ENCODE results near the gene TNFRSF11A.

Gene TNFRSF11A

GRCh38 chr18:62312851-62313250 lies 12.3 kb upstream of the TNFRSF11A start:
- Histone ChIP-seq H3K4me1 (ENCODE audit: insufficient read depth, poor library complexity, severe bottlenecking) (no peaks in the 10 kb centered on the region), H3K27ac (ENCODE audit: poor library complexity, severe bottlenecking) (no peak overlapping the region), H3K36me3 (ENCODE audit: low read depth) (no peaks in the 10 kb centered on the region), H3K9me3 (ENCODE audit: severe bottlenecking) (no peaks in the 10 kb centered on the region), H3K4me3 (ENCODE audit: severe bottlenecking) (no peak overlapping the region), H3K27me3 (ENCODE audit: insufficient read depth, poor library complexity, severe bottlenecking) (no peaks in the 10 kb centered on the region)
- no peak for TF ChIP-seq CTCF (IDR thresholded peaks at IDR 0.05; ENCODE audit: poor library complexity, severe bottlenecking)
- DNase-seq (ENCODE audit: low spot score) (no peak), ATAC-seq (ENCODE audit: low read depth) (no peak)

- no peaks in the 10 kb centered on the region for H3K27me3 ChIP-seq (ENCODE audit: insufficient read depth, poor library complexity, severe bottlenecking)
- ATAC-seq (ENCODE audit: low read depth) (no peak), DNase-seq (ENCODE audit: low spot score) (no peak)
- no peaks in the 10 kb centered on the region for H3K36me3 ChIP-seq (ENCODE audit: low read depth)
- TF ChIP-seq CTCF (IDR thresholded peaks at IDR 0.05; ENCODE audit: poor library complexity, severe bottlenecking) = no peak
- H3K9me3 ChIP-seq (ENCODE audit: severe bottlenecking) = no peaks in the 10 kb centered on the region
- H3K27ac ChIP-seq (ENCODE audit: poor library complexity, severe bottlenecking) = no peak overlapping the region
- no peak overlapping the region for H3K4me3 ChIP-seq (ENCODE audit: severe bottlenecking)
- no peaks in the 10 kb centered on the region for H3K4me1 ChIP-seq (ENCODE audit: insufficient read depth, poor library complexity, severe bottlenecking)
Measured at GRCh38 chr18:62318228-62319180, 6.6 kb upstream of the TNFRSF11A start.

- DNase-seq (ENCODE audit: low spot score) = no peak
- Histone ChIP-seq H3K4me3 (ENCODE audit: severe bottlenecking) (no peak overlapping the region), H3K36me3 (ENCODE audit: low read depth) (no peaks in the 10 kb centered on the region), H3K9me3 (ENCODE audit: severe bottlenecking) (no peaks in the 10 kb centered on the region), H3K4me1 (ENCODE audit: insufficient read depth, poor library complexity, severe bottlenecking) (no peaks in the 10 kb centered on the region), H3K27ac (ENCODE audit: poor library complexity, severe bottlenecking) (no peak overlapping the region), H3K27me3 (ENCODE audit: insufficient read depth, poor library complexity, severe bottlenecking) (no peaks in the 10 kb centered on the region)
- ATAC-seq (ENCODE audit: low read depth) = no peak
- TF ChIP-seq CTCF (IDR thresholded peaks at IDR 0.05; ENCODE audit: poor library complexity, severe bottlenecking) = no peak
Measured at GRCh38 chr18:62321201-62321600, 3.9 kb upstream of the TNFRSF11A start.

- Histone ChIP-seq H3K4me1 (ENCODE audit: insufficient read depth, poor library complexity, severe bottlenecking) (no peaks in the 10 kb centered on the region), H3K4me3 (ENCODE audit: severe bottlenecking) (no peak overlapping the region), H3K9me3 (ENCODE audit: severe bottlenecking) (no peaks in the 10 kb centered on the region), H3K36me3 (ENCODE audit: low read depth) (no peaks in the 10 kb centered on the region), H3K27ac (ENCODE audit: poor library complexity, severe bottlenecking) (no peak overlapping the region), H3K27me3 (ENCODE audit: insufficient read depth, poor library complexity, severe bottlenecking) (no peaks in the 10 kb centered on the region)
- no peak for ATAC-seq (ENCODE audit: low read depth)
- no peak for DNase-seq (ENCODE audit: low spot score)
- TF ChIP-seq CTCF (IDR thresholded peaks at IDR 0.05; ENCODE audit: poor library complexity, severe bottlenecking) = no peak
Measured at GRCh38 chr18:62323483-62324180, 1.5 kb upstream of the TNFRSF11A start.

Data from RWPE2 (cell line).